ENCODE measurements around the gene MAT2B. TPM values are rescaled to one million over a fixed set of nuclear protein-coding genes. Genes with fewer than 3 reads are reported as not detected.

MAT2B gene
- total and polyA plus RNA-seq, 2 of the 13 experiments (the other 11 are each of a cell fraction or from before 2014, with no cell fraction given) = 20.2 to 37.1 TPM

- TF ChIP-seq THAP8 (CRISPR knock-in tag; IDR thresholded peaks at IDR 0.05; ENCODE audit: borderline replicate concordance) (0 out of 2 replicates have a peak, but pooled peaks have one; percentile 41), ZNF10 (CRISPR knock-in tag; IDR thresholded peaks at IDR 0.05; ENCODE audit: borderline replicate concordance, low read depth) (no peak), ZNF660 (CRISPR knock-in tag; IDR thresholded peaks at IDR 0.05; ENCODE audit: borderline replicate concordance, low read depth) (no peak), DRAP1 (CRISPR knock-in tag; IDR thresholded peaks at IDR 0.05) (peak; percentile 84), ZNF235 (CRISPR knock-in tag; IDR thresholded peaks at IDR 0.05; ENCODE audit: borderline replicate concordance) (no peak; the same call in 1 of the 2 replicates), PRPF4 (IDR thresholded peaks at IDR 0.05; ENCODE audit: low read depth, low read length, poor library complexity, severe bottlenecking) (no peak), ZNF761 (CRISPR knock-in tag; conservative IDR thresholded peaks at IDR 0.05) (0 out of 2 replicates have a peak, but pooled peaks have one; percentile 57), ZNF503 (CRISPR knock-in tag; IDR thresholded peaks at IDR 0.05) (0 out of 2 replicates have a peak, but pooled peaks have one; percentile 23), IKZF5 (CRISPR knock-in tag; IDR thresholded peaks at IDR 0.05) (peak; percentile 88), GATAD1 (CRISPR knock-in tag; IDR thresholded peaks at IDR 0.05) (peak; percentile 78), RCOR2 (CRISPR knock-in tag; IDR thresholded peaks at IDR 0.05) (no peak), ZNF18 (CRISPR knock-in tag; IDR thresholded peaks at IDR 0.05; ENCODE audit: insufficient replicate concordance) (peak; percentile 93), SALL1 (CRISPR knock-in tag; IDR thresholded peaks at IDR 0.05) (peak; percentile 82), ZBTB2 (CRISPR knock-in tag; IDR thresholded peaks at IDR 0.05; ENCODE audit: low read depth) (0 out of 2 replicates have a peak, but pooled peaks have one; percentile 31), ASH2L (IDR thresholded peaks at IDR 0.05; ENCODE audit: insufficient read length, low read depth, low read length) (peak; percentile 92), SKI (IDR thresholded peaks at IDR 0.05; ENCODE audit: partially characterized antibody) (peak; percentile 72), BRCA1 (CRISPR knock-in tag; IDR thresholded peaks at IDR 0.05) (no peak; the same call in 1 of the 2 replicates), KLF13 (CRISPR knock-in tag; IDR thresholded peaks at IDR 0.05) (no peak), MTA1 (CRISPR knock-in tag; IDR thresholded peaks at IDR 0.05; ENCODE audit: borderline replicate concordance) (peak; percentile 37; the same call in 1 of the 2 replicates), ZNF292 (CRISPR knock-in tag; IDR thresholded peaks at IDR 0.05; ENCODE audit: borderline replicate concordance, low read depth) (no peak), SIX1 (CRISPR knock-in tag; IDR thresholded peaks at IDR 0.05; ENCODE audit: borderline replicate concordance) (peak; percentile 51; the same call in 1 of the 2 replicates)
Observed at GRCh38 chr5:163505368-163506094, at the start of gene MAT2B (continued).
